IPS-20b (cell line): ENCODE data around the gene C3AR1.
"Not testable (repeated sequence)": the region's sequence is repeated elsewhere in the genome, so short reads cannot be mapped to it uniquely, and the experiment has no call there.

Experiments used
- H3K27ac ChIP-seq: one replicate; pipeline ENCODE4 v1.5.1; 2013; ENCODE audit warnings: low read length
- H3K27me3 ChIP-seq: 2 replicates; pipeline ENCODE4 v1.6.1; 2013; ENCODE audit warnings: mild to moderate bottlenecking, low read length, inconsistent platforms; ENCODE audit not compliant: insufficient read depth
- H3K36me3 ChIP-seq: 2 replicates; pipeline ENCODE4 v1.6.1; 2013; ENCODE audit warnings: low read depth, mild to moderate bottlenecking, inconsistent platforms, low read length, moderate library complexity; ENCODE audit not compliant: insufficient read depth
- H3K4me1 ChIP-seq: 2 replicates; pipeline ENCODE4 v1.6.1; 2013; ENCODE audit warnings: mild to moderate bottlenecking, control low read depth, inconsistent platforms, low read length, moderate library complexity; ENCODE audit not compliant: insufficient read depth
- H3K4me3 ChIP-seq: 2 replicates; pipeline ENCODE4 v1.5.1; 2013; ENCODE audit warnings: mild to moderate bottlenecking, low read length, inconsistent platforms
- H3K9ac ChIP-seq: 2 replicates; pipeline ENCODE4 v1.6.1; 2013; ENCODE audit warnings: low read depth, mild to moderate bottlenecking, inconsistent platforms, low read length, moderate library complexity
- H3K9me3 ChIP-seq: 2 replicates; pipeline ENCODE4 v1.6.1; 2013; ENCODE audit warnings: mild to moderate bottlenecking, low read depth, low read length, inconsistent platforms; ENCODE audit not compliant: insufficient read depth

The C3AR1 gene

DNA sequence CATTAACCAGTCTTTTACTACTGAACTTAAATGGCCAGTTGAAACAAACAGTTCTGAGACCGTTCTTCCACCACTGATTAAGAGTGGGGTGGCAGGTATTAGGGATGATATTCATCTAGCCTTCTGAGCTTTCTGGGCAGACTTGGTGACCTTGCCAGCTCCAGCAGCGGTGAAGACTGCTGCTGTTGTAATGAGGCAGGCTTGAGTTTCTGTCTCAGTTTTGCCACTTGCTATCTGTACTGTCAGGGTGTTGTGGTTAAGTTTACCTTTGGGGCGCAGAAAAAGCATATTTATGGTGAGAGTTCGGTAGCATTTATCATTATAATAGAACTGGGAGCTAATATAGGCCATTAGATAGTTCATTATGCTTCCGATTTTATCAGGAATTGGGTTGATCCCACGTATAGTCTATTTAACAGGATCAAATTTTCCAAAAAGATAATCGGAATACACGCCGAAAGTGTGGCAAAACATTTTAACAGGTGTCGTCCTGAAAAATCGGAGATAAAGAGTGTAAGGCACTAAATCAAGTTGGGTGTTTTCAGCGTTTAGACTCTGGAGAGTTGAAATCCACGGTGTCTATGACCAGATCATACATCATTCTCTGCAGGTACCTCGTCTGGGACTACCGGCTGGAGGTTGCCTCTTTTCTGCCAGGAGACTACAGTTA is 15.2 kb upstream of the C3AR1 start:
- no peaks in the 10 kb centered on the region for H3K36me3 ChIP-seq
- H3K4me1 ChIP-seq = peaks cover 4% of the 10 kb centered on the region
- H3K27me3 ChIP-seq = no peaks in the 10 kb centered on the region
- H3K27ac ChIP-seq = peak overlapping the region; percentile 95
- peak overlapping the region; percentile 97 for H3K9ac ChIP-seq
- no peaks in the 10 kb centered on the region for H3K9me3 ChIP-seq
- H3K4me3 ChIP-seq = peak overlapping the region; percentile 91

DNA sequence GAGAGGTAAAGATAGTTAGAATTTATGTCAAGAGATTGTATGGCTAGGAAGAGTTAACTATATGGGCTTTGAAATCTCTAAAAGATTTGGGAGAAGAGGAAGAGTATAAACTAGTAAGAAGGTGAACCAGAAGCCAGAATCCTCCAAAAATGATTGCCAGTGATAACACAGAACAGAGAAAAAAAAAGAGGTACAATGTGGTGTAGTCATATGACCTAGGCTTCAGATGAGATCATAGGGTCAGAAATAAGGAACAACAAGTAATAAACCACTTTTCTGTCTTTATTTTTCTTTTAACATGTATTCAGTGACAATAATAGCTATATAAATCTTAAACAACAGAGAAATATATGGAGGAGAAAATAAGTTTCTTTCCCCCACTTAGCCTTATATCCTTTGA is 14.0 kb upstream of the C3AR1 start:
- Histone ChIP-seq H3K9me3 (no peaks in the 10 kb centered on the region), H3K9ac (no peak overlapping the region), H3K27ac (no peak overlapping the region), H3K27me3 (no peaks in the 10 kb centered on the region), H3K36me3 (no peaks in the 10 kb centered on the region), H3K4me1 (peaks cover 4% of the 10 kb centered on the region), H3K4me3 (no peak overlapping the region)

DNA sequence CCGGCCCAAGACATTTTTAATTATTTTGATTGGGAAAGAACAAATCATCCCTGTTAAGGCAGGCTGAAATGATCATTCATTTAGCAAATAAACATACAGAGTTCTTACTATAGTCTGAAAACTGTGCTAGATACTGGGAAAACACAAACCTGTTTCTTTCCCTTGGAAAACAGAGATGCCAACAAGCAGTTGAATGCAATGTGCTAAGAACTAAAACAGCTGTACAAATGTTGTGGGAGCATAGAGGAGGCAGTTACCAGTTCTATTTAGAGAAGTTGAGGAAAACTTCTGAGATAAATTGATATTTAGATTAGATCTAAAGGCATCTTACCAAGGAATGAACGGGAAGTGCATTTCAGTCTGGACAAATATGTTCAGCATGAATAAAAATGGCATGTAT is 12.8 kb upstream of the C3AR1 start:
- H3K9me3 ChIP-seq = no peaks in the 10 kb centered on the region
- H3K27ac ChIP-seq = no peak overlapping the region
- H3K4me1 ChIP-seq = peaks cover 4% of the 10 kb centered on the region
- H3K36me3 ChIP-seq = no peaks in the 10 kb centered on the region
- H3K27me3 ChIP-seq = no peaks in the 10 kb centered on the region
- H3K9ac ChIP-seq = no peak overlapping the region
- H3K4me3 ChIP-seq = no peak overlapping the region

DNA sequence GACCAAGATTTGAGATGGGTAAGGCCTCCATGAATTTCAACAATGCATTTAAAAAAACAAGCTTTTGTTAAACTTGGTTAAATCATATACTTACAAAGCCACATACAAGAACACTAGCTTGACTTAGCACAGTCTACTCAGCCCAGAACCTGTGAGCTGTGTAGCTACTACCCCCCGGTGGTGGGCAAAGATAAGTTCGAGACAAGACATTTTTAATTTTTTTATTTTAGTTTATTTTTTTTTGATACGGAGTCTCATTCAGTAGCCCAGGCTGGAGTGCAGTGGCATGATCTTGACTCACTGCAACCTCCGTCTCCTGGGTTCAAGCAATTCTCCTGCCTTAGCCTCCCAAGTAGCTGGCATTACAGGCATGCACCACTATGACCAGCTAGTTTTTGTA is 12.2 kb upstream of the C3AR1 start:
- Histone ChIP-seq H3K4me1 (peaks cover 4% of the 10 kb centered on the region), H3K36me3 (no peaks in the 10 kb centered on the region)

DNA sequence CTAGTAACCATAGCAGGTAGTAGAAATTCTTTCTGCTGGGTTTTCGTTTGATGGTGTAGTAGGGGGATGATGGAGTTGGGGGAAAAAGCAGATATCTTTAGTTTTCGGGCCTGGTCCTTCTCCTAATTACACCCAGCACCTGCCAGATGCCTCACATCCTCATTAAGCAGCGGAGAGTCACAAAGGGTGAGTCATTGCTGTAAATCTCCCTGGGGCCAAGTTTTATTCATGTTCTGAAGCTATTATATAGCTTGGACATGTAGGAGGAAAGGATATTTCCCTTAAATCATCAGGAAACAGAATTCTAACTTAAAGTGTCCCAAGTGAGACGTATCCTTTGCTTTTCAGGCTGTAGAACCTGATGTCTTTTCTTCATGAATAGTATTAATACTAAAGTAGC is 11.0 kb upstream of the C3AR1 start:
- Histone ChIP-seq H3K4me1 (peaks cover 4% of the 10 kb centered on the region), H3K27ac (no peak overlapping the region), H3K36me3 (no peaks in the 10 kb centered on the region), H3K4me3 (no peak overlapping the region), H3K9me3 (no peaks in the 10 kb centered on the region), H3K27me3 (no peaks in the 10 kb centered on the region), H3K9ac (no peak overlapping the region)

More for the DNA sequence above, 12.2 kb upstream of the C3AR1 start:
- Histone ChIP-seq H3K9ac (no peak overlapping the region), H3K27me3 (no peaks in the 10 kb centered on the region), H3K4me3 (no peak overlapping the region), H3K27ac (no peak overlapping the region), H3K9me3 (no peaks in the 10 kb centered on the region)

DNA sequence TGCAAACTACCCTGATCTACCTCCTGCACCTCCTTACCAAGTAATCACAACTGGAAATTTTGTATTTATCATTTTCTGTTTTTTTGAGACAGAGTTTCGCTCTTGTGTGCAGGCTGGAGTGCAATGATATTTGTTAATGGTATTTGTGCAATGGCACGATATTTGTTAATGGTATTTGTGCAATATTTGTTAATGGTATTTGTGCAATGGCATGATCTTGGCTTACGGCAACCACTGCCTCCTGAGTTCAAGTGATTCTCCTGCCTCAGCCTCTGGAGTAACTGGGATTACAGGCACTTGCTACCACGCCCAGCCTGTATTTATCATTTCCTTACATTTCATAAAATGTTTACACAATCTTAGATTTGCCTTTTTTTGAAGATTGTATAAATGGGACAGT is 10.2 kb upstream of the C3AR1 start:
- Histone ChIP-seq H3K9me3 (no peaks in the 10 kb centered on the region), H3K36me3 (no peaks in the 10 kb centered on the region), H3K4me3 (no peak overlapping the region), H3K27me3 (no peaks in the 10 kb centered on the region), H3K27ac (no peak overlapping the region), H3K9ac (no peak overlapping the region), H3K4me1 (peaks cover 4% of the 10 kb centered on the region)

DNA sequence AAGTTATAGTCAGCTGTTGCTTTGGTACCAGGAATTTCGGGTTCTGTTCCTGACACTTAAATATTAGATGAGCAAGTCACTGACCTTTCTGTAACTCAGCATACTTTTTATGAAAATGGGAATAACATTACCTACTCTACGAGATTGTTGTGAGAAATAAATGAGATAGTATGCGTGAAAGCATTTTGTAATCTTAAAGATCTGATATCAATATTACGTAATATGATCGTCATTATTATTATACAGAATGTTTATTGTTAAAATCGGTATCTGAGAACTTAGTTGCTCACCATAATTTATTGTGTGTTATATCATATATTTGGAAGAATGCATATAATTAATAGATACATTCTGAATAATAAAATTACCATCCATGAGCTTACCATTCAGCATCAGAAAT is 9.8 kb upstream of the C3AR1 start:
- no peak overlapping the region for H3K27ac ChIP-seq
- H3K36me3 ChIP-seq = no peaks in the 10 kb centered on the region
- no peak overlapping the region for H3K4me3 ChIP-seq

DNA sequence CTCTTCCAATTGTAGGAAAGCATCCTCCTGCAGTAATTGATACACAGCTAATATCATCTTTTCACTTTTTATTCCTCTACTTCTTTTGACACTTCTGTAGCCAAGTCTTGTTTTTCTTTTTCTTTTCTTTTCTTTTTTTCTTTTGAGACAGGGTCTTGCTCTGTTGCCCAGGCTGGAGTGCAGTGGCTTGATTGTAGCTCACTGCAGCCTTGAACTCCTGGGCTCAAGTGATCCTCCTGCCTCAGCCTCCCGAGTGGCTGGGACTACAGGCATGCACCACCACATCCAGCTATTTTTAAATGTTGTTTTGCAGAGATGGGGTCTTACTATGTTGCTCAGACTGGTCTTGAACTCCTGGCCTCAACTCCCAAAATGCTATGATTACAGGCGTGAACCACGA is 5.7 kb upstream of the C3AR1 start:
- H3K4me1 ChIP-seq, H3K27me3 ChIP-seq, H3K27ac ChIP-seq, H3K9ac ChIP-seq, H3K9me3 ChIP-seq, H3K4me3 ChIP-seq, H3K36me3 ChIP-seq: not testable (repeated sequence)

More for the DNA sequence above, 9.8 kb upstream of the C3AR1 start:
- H3K4me1 ChIP-seq = peaks cover 2% of the 10 kb centered on the region
- no peaks in the 10 kb centered on the region for H3K27me3 ChIP-seq
- H3K9me3 ChIP-seq = no peaks in the 10 kb centered on the region
- H3K9ac ChIP-seq = no peak overlapping the region

DNA sequence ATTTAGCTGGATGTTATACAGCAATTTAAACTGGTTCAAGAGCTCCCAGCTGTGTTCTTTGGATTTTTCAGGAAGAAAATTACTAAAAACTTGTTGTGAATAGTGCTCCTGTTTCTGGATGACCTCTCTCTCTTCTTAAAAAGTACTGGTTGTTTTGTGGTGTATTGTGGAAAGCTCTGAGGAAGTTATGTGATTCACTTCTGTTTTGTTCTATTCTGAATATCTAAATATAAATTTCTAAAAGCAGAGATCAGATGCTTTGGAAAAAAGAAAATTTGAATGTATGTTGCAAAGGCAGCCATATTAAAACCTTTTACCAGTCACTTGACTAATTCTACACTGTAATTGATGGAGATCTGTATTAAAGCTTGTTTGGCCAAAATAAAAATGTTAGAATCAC is 3.4 kb upstream of the C3AR1 start:
- Histone ChIP-seq H3K9me3 (no peaks in the 10 kb centered on the region), H3K9ac (no peak overlapping the region), H3K27ac (no peak overlapping the region), H3K36me3 (no peaks in the 10 kb centered on the region), H3K4me1 (no peaks in the 10 kb centered on the region), H3K4me3 (no peak overlapping the region), H3K27me3 (no peaks in the 10 kb centered on the region)

DNA sequence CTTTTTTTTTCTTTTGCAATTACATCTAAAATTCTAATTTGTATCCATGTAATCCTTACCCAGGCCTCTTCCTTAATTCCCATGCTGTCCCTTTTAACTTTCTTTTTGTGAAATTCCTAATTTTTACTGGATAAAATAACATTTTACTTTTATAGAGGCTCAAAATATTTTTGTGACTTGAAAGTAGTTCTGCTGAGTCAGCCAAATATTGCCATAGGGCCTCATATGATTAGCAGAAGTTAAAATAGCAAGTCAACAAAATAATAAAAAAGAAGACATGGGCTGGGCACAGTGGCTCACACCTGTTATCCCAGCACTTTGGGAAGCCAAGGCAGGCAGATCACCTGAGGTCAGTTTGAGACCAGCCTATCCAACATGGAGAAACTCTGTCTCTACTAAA is 2.0 kb downstream of the C3AR1 start:
- H3K9me3 ChIP-seq = no peaks in the 10 kb centered on the region
- H3K27ac ChIP-seq = no peak overlapping the region
- H3K4me3 ChIP-seq = no peak overlapping the region
- H3K36me3 ChIP-seq = no peaks in the 10 kb centered on the region
- H3K27me3 ChIP-seq = no peaks in the 10 kb centered on the region
- H3K4me1 ChIP-seq = no peaks in the 10 kb centered on the region
- no peak overlapping the region for H3K9ac ChIP-seq

DNA sequence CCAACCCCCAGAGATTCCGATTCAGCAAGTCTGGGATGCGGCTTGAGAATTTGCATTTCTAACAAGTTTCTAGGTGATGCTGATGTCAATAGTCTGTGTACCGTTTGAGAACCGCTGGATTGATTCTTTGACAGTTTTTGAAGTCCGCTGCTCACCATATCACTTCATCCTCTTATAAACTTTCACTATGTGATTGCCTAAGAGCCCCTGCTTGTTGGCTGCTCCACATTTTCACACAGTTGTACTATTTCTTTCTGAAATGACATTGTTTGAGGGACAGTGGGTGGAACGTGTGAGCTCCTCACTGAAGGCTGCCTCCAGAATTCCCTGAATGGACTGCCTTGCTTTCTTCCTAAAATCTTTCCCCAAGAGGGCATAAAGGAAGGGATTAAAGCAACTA is 7.7 kb downstream of the C3AR1 start:
- no peak overlapping the region for H3K9ac ChIP-seq
- no peak overlapping the region for H3K27ac ChIP-seq

DNA sequence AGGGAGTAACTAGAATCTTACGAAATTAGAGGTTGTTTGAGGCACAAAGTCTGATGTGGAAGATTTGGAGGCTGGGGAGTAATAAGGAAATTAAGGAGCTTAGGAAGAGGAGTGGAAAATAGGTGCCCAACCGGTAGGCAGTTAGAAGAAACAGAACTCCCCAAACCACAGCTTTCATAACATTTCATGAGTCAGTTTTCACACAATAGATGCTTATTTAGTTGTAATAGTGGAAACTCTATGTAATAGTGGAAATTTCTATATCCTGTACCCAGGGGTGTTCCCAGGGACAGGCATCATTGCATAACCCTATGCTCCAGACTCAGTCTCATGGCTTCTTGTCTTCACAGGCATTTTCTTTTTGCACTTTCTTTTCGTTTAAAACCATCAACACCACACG is 8.3 kb downstream of the C3AR1 start:
- no peak overlapping the region for H3K27ac ChIP-seq
- peaks cover 21% of the 10 kb centered on the region for H3K36me3 ChIP-seq
- H3K9ac ChIP-seq = no peak overlapping the region
- H3K4me3 ChIP-seq = no peak overlapping the region
- no peaks in the 10 kb centered on the region for H3K9me3 ChIP-seq
- no peaks in the 10 kb centered on the region for H3K4me1 ChIP-seq
- H3K27me3 ChIP-seq = no peaks in the 10 kb centered on the region

More for the DNA sequence above, 7.7 kb downstream of the C3AR1 start:
- no peak overlapping the region for H3K4me3 ChIP-seq
- H3K9me3 ChIP-seq = no peaks in the 10 kb centered on the region
- H3K4me1 ChIP-seq = no peaks in the 10 kb centered on the region
- H3K36me3 ChIP-seq = peaks cover 15% of the 10 kb centered on the region; the same call in 1 of the 2 replicates
- H3K27me3 ChIP-seq = no peaks in the 10 kb centered on the region
